OCI-LY3 (cell line): ENCODE results near the gene STK26.

Experiments used
- H2AFZ ChIP-seq: fragments of 200-600, 300-600 bp; shearing (Covaris generic); 2 replicates; pipeline ENCODE4 v1.6.0; 2014; ENCODE audit warnings: antibody characterized with exemption, low read depth, low read length
- H3K27ac ChIP-seq: fragments of 200-600, 300-600 bp; sonication (generic); 2 replicates; pipeline ENCODE4 v1.5.1; 2014; ENCODE audit warnings: mild to moderate bottlenecking, low read length, moderate library complexity, mixed read lengths
- H3K27me3 ChIP-seq: fragments of 200-600, 300-600 bp; sonication (generic); 2 replicates; pipeline ENCODE4 v1.6.1; 2014; ENCODE audit warnings: low read depth, low read length, mixed read lengths
- H3K36me3 ChIP-seq: fragments of 200-600, 300-600 bp; sonication (generic); replicated peaks from 2 replicates; pipeline ENCODE3; 2014; ENCODE audit warnings: low read depth, low read length, mixed read lengths
- H3K4me1 ChIP-seq: fragments of 300-600, 200-600 bp; sonication (generic); 2 replicates; pipeline ENCODE4 v1.6.1; 2014; ENCODE audit warnings: low read length, mixed read lengths
- H3K4me2 ChIP-seq: fragments of 200-600, 300-600 bp; sonication (generic); 2 replicates; pipeline ENCODE4 v1.6.1; 2014; ENCODE audit warnings: low read length, mixed read lengths
- H3K4me3 ChIP-seq: fragments of 300-600, 200-600 bp; sonication (generic); 2 replicates; pipeline ENCODE4 v1.5.1; 2014; ENCODE audit warnings: antibody characterized with exemption, mild to moderate bottlenecking, low read length, moderate library complexity
- H3K79me2 ChIP-seq: fragments of 300-600, 200-600 bp; shearing (Covaris generic); 2 replicates; pipeline ENCODE4 v1.6.1; 2014; ENCODE audit warnings: mild to moderate bottlenecking, low read length, mixed read lengths
- H3K9ac ChIP-seq: fragments of 300-600, 200-600 bp; shearing (Covaris generic); 2 replicates; pipeline ENCODE4 v1.6.0; 2014; ENCODE audit warnings: mild to moderate bottlenecking, low read length, moderate library complexity
- H3K9me3 ChIP-seq: fragments of 200-600, 300-600 bp; shearing (Covaris generic); 2 replicates; pipeline ENCODE4 v1.6.1; 2014; ENCODE audit warnings: low read length, mixed read lengths; ENCODE audit not compliant: insufficient read depth
- H4K20me1 ChIP-seq: fragments of 200-600, 300-600 bp; sonication (generic); 2 replicates; pipeline ENCODE4 v1.6.1; 2016; ENCODE audit warnings: low read length, mixed read lengths; ENCODE audit not compliant: insufficient read depth
- CTCF ChIP-seq: fragments of 200-600, 300-600 bp; sonication (generic); IDR thresholded peaks from 2 replicates; pipeline ENCODE4 v1.5.1; 2014; ENCODE audit warnings: antibody characterized with exemption, low read length, low read depth
- EZH2phosphoT487 ChIP-seq: fragments of 200-600 bp; shearing (Covaris generic); IDR thresholded peaks from 2 replicates; pipeline ENCODE4 v1.6.1; 2018; ENCODE audit warnings: antibody characterized with exemption, mixed run types, low read depth

STK26 gene

GRCh38 chrX:132086672-132087071 is 63.6 kb downstream of the STK26 start:
- no peak overlapping the region for H3K4me3 ChIP-seq
- H3K79me2 ChIP-seq, result no peaks in the 10 kb centered on the region
- H2AFZ ChIP-seq, result no peak overlapping the region
- no peak overlapping the region for H3K27ac ChIP-seq
- H3K27me3 ChIP-seq, result no peaks in the 10 kb centered on the region
- no peaks in the 10 kb centered on the region for H3K36me3 ChIP-seq
- no peak overlapping the region for H3K4me2 ChIP-seq
- H3K9ac ChIP-seq, result no peak overlapping the region
- TF ChIP-seq CTCF, result no peak
- no peaks in the 10 kb centered on the region for H4K20me1 ChIP-seq
- H3K4me1 ChIP-seq, result no peaks in the 10 kb centered on the region
- H3K9me3 ChIP-seq, result no peaks in the 10 kb centered on the region

- TF ChIP-seq CTCF (no peak), EZH2phosphoT487 (no peak)
- Histone ChIP-seq H3K9ac (no peak overlapping the region), H4K20me1 (no peaks in the 10 kb centered on the region), H3K36me3 (no peaks in the 10 kb centered on the region), H3K27ac (no peak overlapping the region), H3K79me2 (no peaks in the 10 kb centered on the region), H3K9me3 (no peaks in the 10 kb centered on the region), H3K4me3 (no peak overlapping the region), H3K27me3 (no peaks in the 10 kb centered on the region), H3K4me2 (no peak overlapping the region), H2AFZ (no peak overlapping the region), H3K4me1 (no peaks in the 10 kb centered on the region)
Measured at GRCh38 chrX:132088864-132089263, 65.8 kb downstream of the STK26 start.

- TF ChIP-seq EZH2phosphoT487, result no peak
- TF ChIP-seq CTCF, result no peak
- H3K9me3 ChIP-seq, result no peaks in the 10 kb centered on the region
- no peaks in the 10 kb centered on the region for H3K4me1 ChIP-seq
- no peaks in the 10 kb centered on the region for H3K27me3 ChIP-seq
- H3K4me2 ChIP-seq, result no peak overlapping the region
- H3K9ac ChIP-seq, result no peak overlapping the region
- H3K79me2 ChIP-seq, result no peaks in the 10 kb centered on the region
- no peak overlapping the region for H3K4me3 ChIP-seq
- H2AFZ ChIP-seq, result no peak overlapping the region
- no peaks in the 10 kb centered on the region for H4K20me1 ChIP-seq
- H3K27ac ChIP-seq, result no peak overlapping the region
- no peaks in the 10 kb centered on the region for H3K36me3 ChIP-seq
Measured at GRCh38 chrX:132090403-132091159, 67.5 kb downstream of the STK26 start.

- H3K79me2 ChIP-seq, result no peaks in the 10 kb centered on the region
- peak overlapping the region; percentile 74 for H2AFZ ChIP-seq
- H3K4me1 ChIP-seq, result no peaks in the 10 kb centered on the region
- no peak overlapping the region for H3K27ac ChIP-seq
- no peak overlapping the region; the same call in 1 of the 2 replicates for H3K9ac ChIP-seq
- no peak for TF ChIP-seq EZH2phosphoT487
- TF ChIP-seq CTCF, result peak; percentile 72
- peak overlapping the region; percentile 57 for H3K4me2 ChIP-seq
- no peaks in the 10 kb centered on the region for H3K36me3 ChIP-seq
- no peaks in the 10 kb centered on the region for H3K27me3 ChIP-seq
- no peaks in the 10 kb centered on the region for H4K20me1 ChIP-seq
- peak overlapping the region; percentile 54 for H3K4me3 ChIP-seq
- no peaks in the 10 kb centered on the region for H3K9me3 ChIP-seq
Measured at GRCh38 chrX:132092439-132093065, 69.5 kb downstream of the STK26 start.
